GM21786 (cell line): ENCODE data around the gene SORBS2.

Experiments used
- ATAC-seq: cut with Tn5 transposase; IDR thresholded peaks from one replicate; pipeline ENCODE4 v1.9.1; 2021; ENCODE audit not compliant: unreplicated experiment

The SORBS2 gene

GRCh38 chr4:185648631-185649030 is 163.4 kb downstream of the SORBS2 start:
- ATAC-seq, result no peak

GRCh38 chr4:185645403-185645802 is 166.6 kb downstream of the SORBS2 start:
- no peak for ATAC-seq

- no peak for ATAC-seq
Observed at GRCh38 chr4:185644408-185644807, 167.6 kb downstream of the SORBS2 start.

GRCh38 chr4:185642907-185643306 is 169.1 kb downstream of the SORBS2 start:
- ATAC-seq, result no peak

DNA sequence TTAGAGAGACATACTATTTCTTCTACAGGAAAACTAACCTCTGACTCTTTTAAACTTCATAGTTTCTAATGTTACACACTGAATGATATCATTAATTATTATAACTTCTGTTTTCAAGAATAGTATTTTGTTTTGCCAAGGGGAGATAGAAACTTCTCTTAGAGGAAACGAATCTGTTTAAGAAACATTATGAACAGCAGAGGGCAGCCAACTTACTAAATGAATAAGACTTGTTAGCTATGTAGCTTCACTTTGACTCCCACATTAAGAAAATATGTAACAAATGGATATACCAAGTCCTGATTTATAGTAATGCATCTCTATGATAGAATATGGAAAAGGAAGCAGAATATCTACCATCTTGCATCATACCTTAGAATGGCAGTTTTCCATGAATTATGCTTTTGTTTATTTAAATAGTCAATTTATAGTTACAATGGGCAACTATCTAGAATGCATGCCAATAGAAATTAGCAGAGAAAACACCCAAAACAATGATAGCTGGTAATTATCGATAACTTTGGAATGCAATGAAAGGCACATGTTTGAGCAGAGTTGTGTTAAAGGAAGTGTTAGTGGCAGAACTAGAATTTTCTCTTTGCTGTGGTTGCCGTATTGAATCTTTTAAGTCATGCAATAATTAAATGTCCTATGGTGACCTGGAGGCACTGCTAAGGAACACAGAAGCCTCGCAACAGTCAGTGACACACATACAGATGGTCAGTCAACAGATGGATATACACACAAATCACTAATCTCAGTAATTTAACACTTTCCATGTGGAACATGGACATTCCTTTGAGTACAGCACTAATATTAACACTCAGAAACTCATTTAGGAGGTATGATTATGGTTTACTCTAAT is 171.0 kb downstream of the SORBS2 start:
- no peak for ATAC-seq

DNA sequence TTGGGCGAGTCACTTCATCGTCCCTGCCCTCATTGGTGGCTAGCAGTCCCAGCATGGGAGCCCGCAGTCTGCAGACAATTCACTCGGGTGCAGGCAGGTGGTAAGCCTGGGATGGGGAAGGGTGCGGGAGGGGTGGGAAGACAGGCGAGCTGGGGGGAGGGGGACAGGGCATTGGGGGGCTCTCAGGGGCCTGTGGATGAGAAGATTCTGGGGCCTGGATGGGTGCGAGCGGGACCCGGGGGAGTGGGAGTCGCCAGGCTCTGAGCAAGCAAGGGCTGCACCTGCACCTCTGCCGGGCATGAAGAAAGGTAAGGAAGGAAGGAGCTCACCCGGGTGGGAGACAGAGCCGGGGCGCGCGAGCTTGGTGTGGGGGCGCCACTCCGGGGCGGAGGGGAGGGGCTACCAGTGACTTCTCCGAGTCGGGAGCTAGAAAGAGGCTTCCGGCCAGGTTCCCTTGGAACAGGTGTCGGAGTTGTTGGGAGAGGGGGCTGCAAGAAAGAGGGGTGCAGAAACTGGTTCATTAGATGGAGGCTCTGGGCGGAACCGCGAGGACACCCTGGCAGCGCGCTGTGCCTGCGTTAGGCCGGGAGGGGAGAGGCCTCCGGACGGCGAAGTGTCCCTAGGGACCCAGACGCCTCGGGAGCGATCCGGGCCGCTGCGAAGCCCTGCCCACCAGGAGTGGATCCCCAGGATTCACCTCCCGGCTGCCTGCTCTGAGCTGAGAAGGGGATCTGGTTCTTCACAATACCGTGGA is 173.3 kb downstream of the SORBS2 start:
- ATAC-seq, result no peak

GRCh38 chr4:185638093-185638492 is 173.9 kb downstream of the SORBS2 start:
- no peak for ATAC-seq

DNA sequence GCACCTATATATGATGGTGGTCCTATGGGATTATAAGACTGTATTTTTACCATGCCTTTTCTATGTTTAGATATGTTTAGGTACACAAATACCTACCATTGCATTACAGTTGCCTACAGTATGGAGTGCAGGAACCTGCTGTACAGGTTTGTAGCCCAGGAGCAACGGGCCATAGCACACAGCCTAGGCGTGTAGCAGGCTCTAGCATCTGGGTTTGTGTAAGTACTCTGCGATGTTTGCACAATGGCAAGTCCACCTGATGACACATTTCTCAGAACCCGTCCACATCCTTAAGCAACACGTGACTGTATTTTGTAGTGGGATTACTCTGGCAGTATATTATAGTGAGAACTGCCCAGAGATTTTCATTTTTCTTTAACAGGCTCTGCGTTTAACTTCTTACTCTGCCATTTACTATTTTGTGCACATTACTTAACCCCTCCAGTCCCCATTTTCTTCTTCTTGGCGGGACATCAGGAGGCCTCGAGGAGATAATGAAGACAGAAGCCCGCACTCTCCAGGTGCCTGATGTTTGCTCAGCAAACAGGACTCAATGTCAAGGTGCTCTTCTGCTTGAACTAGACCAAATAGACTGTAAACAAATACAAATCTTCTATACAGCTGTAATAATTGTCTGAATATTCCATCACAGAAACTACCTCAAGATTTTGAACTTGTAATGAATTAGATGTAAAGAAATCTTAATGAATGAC is 174.7 kb downstream of the SORBS2 start:
- ATAC-seq, result no peak

- no peak for ATAC-seq
Observed at GRCh38 chr4:185634066-185634652, 177.8 kb downstream of the SORBS2 start.

DNA sequence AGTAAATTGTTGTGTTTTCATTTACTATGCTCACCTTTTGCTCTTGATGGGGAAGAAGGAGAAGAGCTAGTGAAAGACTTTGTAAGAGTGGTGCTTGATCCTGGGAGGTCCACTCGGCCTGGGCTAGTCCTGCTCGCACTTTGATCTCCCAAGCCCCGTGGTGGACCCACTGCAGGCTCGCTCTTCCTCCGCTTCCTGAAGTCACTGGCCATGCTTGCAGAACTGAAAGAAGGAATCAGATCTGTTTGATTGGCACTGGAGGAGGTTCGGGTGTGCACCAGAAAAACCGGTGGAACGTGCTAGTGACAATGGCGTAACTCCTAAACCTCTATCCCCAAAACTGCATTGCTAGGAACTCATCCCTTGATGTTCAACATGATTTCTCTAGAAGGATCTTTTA is 185.2 kb downstream of the SORBS2 start:
- ATAC-seq, result no peak

DNA sequence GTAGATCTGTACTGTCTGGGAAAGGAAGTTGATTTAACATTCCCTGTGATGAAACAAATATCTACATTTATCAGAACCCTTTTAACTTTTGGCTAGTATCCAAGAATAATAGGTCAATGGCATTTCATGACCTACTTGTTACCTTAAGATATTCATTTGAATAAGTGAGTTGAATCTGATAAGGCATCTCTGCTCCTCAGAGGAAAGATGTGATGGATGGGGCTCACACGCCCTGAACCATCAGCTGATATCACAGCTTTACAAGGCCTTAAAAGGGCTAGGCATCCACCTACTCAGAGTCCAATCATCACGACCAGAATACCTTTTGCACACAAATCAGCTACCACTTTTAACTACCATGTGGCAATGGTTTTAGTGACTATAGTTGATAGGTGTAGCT is 186.5 kb downstream of the SORBS2 start:
- ATAC-seq, result no peak

DNA sequence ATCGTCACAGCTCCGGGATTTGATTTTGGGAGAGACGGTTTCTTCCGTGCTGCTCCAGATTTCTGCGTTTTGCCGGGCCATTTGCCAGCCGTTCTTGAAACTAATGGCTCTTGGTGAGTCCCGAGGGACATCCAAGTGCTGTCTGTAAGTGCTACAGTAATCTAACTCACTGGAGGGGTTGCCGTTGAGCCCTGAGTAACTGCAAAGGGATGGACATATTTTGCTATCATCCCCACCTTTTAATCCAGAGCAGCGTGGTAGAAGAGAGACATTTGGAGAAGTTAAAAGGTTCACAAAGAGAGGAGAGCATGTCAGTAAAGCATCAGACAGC is 187.8 kb downstream of the SORBS2 start:
- ATAC-seq, result no peak

DNA sequence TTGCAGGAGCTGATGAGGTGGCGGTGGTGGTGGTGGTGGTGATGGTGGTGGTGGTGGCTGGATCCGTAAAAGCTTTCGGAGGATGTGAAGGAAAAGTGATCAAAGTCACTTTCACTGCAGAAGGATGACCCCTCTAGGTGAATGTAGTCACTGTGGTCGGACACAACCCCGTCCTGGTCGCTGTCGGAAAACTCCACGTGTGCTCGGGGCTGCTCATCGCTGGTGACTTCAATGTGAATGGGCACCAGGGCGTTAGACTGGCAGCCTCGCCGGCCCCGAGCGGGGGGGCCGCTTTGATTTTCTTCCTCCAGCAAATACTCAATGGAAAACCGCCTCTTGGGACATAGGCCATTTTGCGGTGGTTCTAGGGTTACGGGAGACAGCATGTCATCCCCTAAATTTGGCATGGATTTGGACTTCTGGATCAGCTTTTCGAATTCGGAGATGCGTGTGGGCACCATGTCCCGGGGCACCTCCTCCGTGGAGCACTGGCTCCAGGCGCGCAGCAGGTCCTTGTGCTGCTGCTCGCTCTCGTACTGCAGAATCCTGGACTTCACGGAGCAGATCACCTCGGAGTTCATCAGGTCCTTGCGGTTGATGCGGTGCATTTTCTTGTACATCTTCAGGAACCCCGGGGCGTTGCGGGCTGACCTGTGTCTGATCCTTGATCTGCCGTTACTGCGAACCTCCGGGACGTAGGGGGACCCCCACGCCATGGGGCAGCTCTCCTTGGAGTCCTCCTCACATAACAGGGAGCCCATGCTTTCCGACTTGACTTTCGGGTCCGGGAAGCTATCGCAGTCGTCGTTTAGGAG is 188.3 kb downstream of the SORBS2 start:
- ATAC-seq, result no peak

- no peak for ATAC-seq
Observed at GRCh38 chr4:185608185-185608584, 203.8 kb downstream of the SORBS2 start.

GRCh38 chr4:185602397-185602796 is 209.6 kb downstream of the SORBS2 start:
- no peak for ATAC-seq

- no peak for ATAC-seq
Observed at GRCh38 chr4:185600801-185601434, 211.1 kb downstream of the SORBS2 start.

DNA sequence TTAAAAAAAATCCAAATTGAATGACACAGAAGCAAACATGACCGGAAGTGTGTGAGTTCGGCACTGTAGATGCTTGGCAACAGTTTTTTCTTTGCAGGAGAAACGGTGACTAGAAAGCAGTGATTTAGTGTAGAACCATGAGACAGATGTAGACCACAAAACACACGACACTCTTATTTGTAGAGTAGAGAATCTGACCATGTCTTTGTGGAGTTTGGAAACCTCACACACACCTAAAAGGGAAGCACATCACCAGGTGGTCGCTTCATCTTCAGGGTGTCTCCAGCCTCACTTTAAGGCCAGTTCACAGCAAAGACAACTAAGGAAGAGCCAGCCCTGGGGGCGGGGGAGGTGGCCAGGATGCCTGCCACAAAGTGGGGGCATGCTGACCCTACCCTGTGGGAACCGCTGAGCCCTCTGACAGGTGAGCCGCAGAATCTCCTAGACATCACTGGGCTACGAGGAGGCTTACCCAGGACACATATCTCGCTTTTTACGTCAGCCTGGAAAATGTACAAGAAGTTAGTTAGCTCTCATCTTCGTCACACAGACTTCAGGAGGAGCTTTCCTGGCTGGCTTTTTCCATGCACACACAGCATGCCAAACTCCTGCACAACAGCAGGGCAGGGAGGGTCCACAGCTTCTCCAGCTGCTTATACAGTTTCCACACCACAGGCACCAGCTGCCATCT is 212.3 kb downstream of the SORBS2 start:
- ATAC-seq, result no peak

DNA sequence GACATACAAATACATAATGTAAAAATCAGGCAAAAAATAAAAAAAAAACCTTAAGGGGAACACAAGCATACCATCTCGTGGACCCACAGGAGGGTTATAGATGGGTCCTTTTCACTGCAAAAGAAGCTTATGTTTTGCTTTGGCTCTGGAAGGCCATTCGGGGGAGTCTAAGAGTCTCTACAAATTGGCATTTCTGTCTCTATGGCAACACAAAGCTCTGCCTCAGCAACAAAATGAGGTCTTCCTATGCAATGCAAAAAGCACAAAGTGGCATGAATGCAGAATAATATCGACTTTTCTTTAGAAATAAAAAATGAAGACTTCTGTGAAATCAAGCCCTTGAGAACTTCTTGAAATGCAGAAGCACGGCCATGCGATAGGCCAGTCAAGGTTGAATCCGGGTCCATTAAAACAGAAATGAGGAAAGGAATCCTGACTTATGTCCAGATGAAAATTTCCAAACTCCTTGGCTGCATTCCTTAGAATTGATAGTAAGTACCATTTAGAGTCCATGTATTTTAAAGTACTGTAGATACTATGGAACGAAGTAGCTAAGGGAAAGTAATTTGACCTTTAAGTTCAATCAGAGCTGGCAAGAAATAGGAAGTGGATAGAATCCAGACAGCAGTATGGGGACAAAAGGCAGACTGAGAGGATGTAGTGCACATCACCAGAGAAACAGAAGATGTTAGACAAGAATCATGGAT is 213.0 kb downstream of the SORBS2 start:
- ATAC-seq, result no peak
